OCI-LY7 (cell line): ENCODE results near the gene FBLN5.

Experiments
- CTCF ChIP-seq: fragments of 200-600 bp; sonication (generic); conservative IDR thresholded peaks from 2 replicates; pipeline ENCODE4 v1.5.1; 2014; ENCODE audit warnings: mild to moderate bottlenecking, antibody characterized with exemption, low read length, moderate library complexity, mixed read lengths
- EZH2phosphoT487 ChIP-seq: fragments of 200-600 bp; sonication (generic); IDR thresholded peaks from 2 replicates; pipeline ENCODE4 v1.6.1; 2018; ENCODE audit warnings: low read depth, borderline replicate concordance, mild to moderate bottlenecking, mixed run types, antibody characterized with exemption, low read length, moderate library complexity, mixed read lengths

- TF ChIP-seq CTCF, result no peak
- no peak for TF ChIP-seq EZH2phosphoT487
Measured at GRCh38 chr14:91935586-91935985, 11.9 kb downstream of the FBLN5 start.
